Fibroblast of lung (primary cell): ENCODE measurements around the gene PCBD1. TPM values are rescaled to one million over a fixed set of nuclear protein-coding genes. Genes with fewer than 3 reads are reported as not detected.
A peak's percentile ranks its signal among the peaks of the same experiment; 100 is the strongest.

Experiments
- DNase-seq, 2 donors: peaks; one replicate each; pipeline versions ENCODE4 v3.0.0 to v3.0.0-alpha.2; 2010; ENCODE audit warnings: low read depth in 2 of 2
- H2AFZ ChIP-seq: 2 replicates; pipeline ENCODE4 v1.5.1; 2012; ENCODE audit warnings: low read length, control low read depth, inconsistent platforms
- H3K27ac ChIP-seq: 2 replicates; pipeline ENCODE4 v1.5.1; 2011; ENCODE audit warnings: low read length, control low read depth; ENCODE audit not compliant: insufficient read depth
- H3K27me3 ChIP-seq: 2 replicates; pipeline ENCODE4 v1.5.1; 2011; ENCODE audit warnings: mild to moderate bottlenecking, low read length; ENCODE audit not compliant: control insufficient read depth, insufficient read depth
- H3K36me3 ChIP-seq: 2 replicates; pipeline ENCODE4 v1.5.1; 2011; ENCODE audit warnings: low read length; ENCODE audit not compliant: control insufficient read depth, insufficient read depth
- H3K4me1 ChIP-seq: 2 replicates; pipeline ENCODE4 v1.5.1; 2011; ENCODE audit warnings: low read length; ENCODE audit not compliant: control insufficient read depth, insufficient read depth; ENCODE audit errors: extremely low read depth
- H3K4me2 ChIP-seq: 2 replicates; pipeline ENCODE4 v1.5.1; 2011; ENCODE audit warnings: low read length, control low read depth; ENCODE audit not compliant: insufficient read depth; ENCODE audit errors: extremely low read depth
- H3K4me3 ChIP-seq, 4 experiments: fragments of 200-600 bp in 1 of 4; sonication (generic) in 1 of 4; replicated peaks in 1 of 4; 2 replicates each; pipeline ENCODE4 v1.5.1; 2011 to 2016; ENCODE audit warnings: low read length in 4 of 4, low read depth in 3 of 4, mild to moderate bottlenecking in 3 of 4, control low read depth in 2 of 4, inconsistent platforms in 1 of 4, mixed read lengths in 1 of 4; ENCODE audit not compliant: insufficient read depth in 1 of 4; ENCODE audit errors: control extremely low read depth in 1 of 4
- H3K79me2 ChIP-seq: 2 replicates; pipeline ENCODE4 v1.5.1; 2012; ENCODE audit warnings: mild to moderate bottlenecking, low read length, inconsistent platforms; ENCODE audit not compliant: control insufficient read depth, insufficient read depth
- H3K9ac ChIP-seq: 2 replicates; pipeline ENCODE4 v1.5.1; 2011; ENCODE audit warnings: mild to moderate bottlenecking, low read length, control low read depth; ENCODE audit not compliant: insufficient read depth
- H3K9me3 ChIP-seq: 2 replicates; pipeline ENCODE4 v1.5.1; 2012; ENCODE audit warnings: low read depth, low read length; ENCODE audit not compliant: control insufficient read depth, insufficient read depth
- H4K20me1 ChIP-seq: 2 replicates; pipeline ENCODE4 v1.5.1; 2011; ENCODE audit warnings: low read length; ENCODE audit not compliant: control insufficient read depth, insufficient read depth; ENCODE audit errors: extremely low read depth
- EZH2 ChIP-seq: IDR thresholded peaks from 2 replicates; pipeline ENCODE4 v1.5.1; 2012; ENCODE audit warnings: low read length, control low read depth, mild to moderate bottlenecking; ENCODE audit errors: missing control alignments
- polyA plus RNA-seq, 2 donors: library from polyadenylated mRNA; depleted of rRNA in 1 of 2; stranded (reverse) in 1 of 2; unstranded in 1 of 2; fragments of >200 nt; gene quantifications; 2 replicates each; pipeline ENCODE4 v1.2.1, GENCODE V29; 2011 to 2012; ENCODE audit warnings: missing spikeins in 1 of 2
- total RNA-seq: library from RNA; depleted of rRNA; stranded (reverse); fragments of >200 nt; gene quantifications from 2 replicates; pipeline ENCODE4 v1.2.1, GENCODE V29; 2014
- TF ChIP-seq, protein P1 (sequence below), 2 donors: IDR thresholded peaks in 1 of 2; conservative IDR thresholded peaks in 1 of 2; 1 replicate in 1 of 2; 2 replicates in 1 of 2; pipeline ENCODE4 v1.5.1; 2011 to 2012; ENCODE audit warnings: low read length in 2 of 2, control low read depth in 1 of 2, inconsistent platforms in 1 of 2, low read depth in 1 of 2, mild to moderate bottlenecking in 1 of 2

PCBD1 gene
- total and polyA plus RNA-seq, 2 donors (not counting 1 experiment from before 2014, with no cell fraction given) = 31.2 to 46.6 TPM

GRCh38 chr10:70880077-70880534, 8.3 kb downstream of the PCBD1 start:
- Histone ChIP-seq H3K36me3 (peaks cover 2% of the 10 kb centered on the region), H3K4me1 (no peaks in the 10 kb centered on the region), H3K9me3 (no peaks in the 10 kb centered on the region), H3K27ac (no peak overlapping the region), H3K9ac (no peak overlapping the region), H2AFZ (no peak overlapping the region), H4K20me1 (no peaks in the 10 kb centered on the region), H3K4me3 (no peak overlapping the region), H3K79me2 (no peaks in the 10 kb centered on the region), H3K4me2 (no peak overlapping the region), H3K27me3 (no peaks in the 10 kb centered on the region)
- peak; percentile 64 to 83 for DNase-seq
- TF ChIP-seq, protein P1, sequence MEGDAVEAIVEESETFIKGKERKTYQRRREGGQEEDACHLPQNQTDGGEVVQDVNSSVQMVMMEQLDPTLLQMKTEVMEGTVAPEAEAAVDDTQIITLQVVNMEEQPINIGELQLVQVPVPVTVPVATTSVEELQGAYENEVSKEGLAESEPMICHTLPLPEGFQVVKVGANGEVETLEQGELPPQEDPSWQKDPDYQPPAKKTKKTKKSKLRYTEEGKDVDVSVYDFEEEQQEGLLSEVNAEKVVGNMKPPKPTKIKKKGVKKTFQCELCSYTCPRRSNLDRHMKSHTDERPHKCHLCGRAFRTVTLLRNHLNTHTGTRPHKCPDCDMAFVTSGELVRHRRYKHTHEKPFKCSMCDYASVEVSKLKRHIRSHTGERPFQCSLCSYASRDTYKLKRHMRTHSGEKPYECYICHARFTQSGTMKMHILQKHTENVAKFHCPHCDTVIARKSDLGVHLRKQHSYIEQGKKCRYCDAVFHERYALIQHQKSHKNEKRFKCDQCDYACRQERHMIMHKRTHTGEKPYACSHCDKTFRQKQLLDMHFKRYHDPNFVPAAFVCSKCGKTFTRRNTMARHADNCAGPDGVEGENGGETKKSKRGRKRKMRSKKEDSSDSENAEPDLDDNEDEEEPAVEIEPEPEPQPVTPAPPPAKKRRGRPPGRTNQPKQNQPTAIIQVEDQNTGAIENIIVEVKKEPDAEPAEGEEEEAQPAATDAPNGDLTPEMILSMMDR (conservative IDR thresholded peaks at IDR 0.05 in 1 of 2, IDR thresholded peaks at IDR 0.05 in 1 of 2; ENCODE audit: low read depth in 1 of 2, low read length in 2 of 2) = peak; percentile 88 to 90
- TF ChIP-seq EZH2 = no peak

- Histone ChIP-seq H3K27me3 (no peaks in the 10 kb centered on the region), H3K9me3 (no peaks in the 10 kb centered on the region), H2AFZ (no peak overlapping the region), H3K4me2 (no peak overlapping the region), H3K36me3 (peaks cover 2% of the 10 kb centered on the region), H3K9ac (no peak overlapping the region), H3K4me1 (no peaks in the 10 kb centered on the region), H4K20me1 (no peaks in the 10 kb centered on the region), H3K4me3 (no peak overlapping the region), H3K79me2 (no peaks in the 10 kb centered on the region), H3K27ac (no peak overlapping the region)
- DNase-seq = peak in 1 of 2 donors; percentile 39
- no peak for TF ChIP-seq EZH2
- TF ChIP-seq, protein P1 (conservative IDR thresholded peaks at IDR 0.05 in 1 of 2, IDR thresholded peaks at IDR 0.05 in 1 of 2; ENCODE audit: low read depth in 1 of 2, low read length in 2 of 2) = no peak
Observed at GRCh38 chr10:70879207-70879606, 9.2 kb downstream of the PCBD1 start.

DNA sequence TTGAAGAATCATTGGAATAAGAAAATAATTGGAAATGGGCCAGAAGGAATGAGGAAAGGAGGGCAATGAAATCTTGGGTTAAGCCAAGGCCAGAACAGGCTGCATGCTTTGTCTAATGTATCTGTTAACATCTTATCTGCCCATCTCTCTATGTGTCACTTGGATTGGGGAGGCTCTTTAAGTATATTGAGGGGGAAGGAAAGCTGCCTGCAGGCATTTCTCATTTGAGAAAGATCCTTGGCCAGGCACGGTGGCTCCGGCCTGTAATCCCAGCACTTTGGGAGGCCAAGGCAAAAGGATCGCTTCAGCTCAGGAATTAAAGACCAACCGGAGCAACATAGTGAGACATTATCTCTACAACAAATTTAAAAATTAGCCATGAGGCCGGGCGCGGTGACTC, 14.3 kb downstream of the PCBD1 start:
- Histone ChIP-seq H3K4me1 (no peaks in the 10 kb centered on the region), H3K27me3 (no peaks in the 10 kb centered on the region), H2AFZ (no peak overlapping the region), H3K79me2 (no peaks in the 10 kb centered on the region), H3K4me2 (no peak overlapping the region), H3K9ac (no peak overlapping the region), H3K4me3 (no peak overlapping the region), H3K27ac (no peak overlapping the region), H3K36me3 (no peaks in the 10 kb centered on the region), H3K9me3 (no peaks in the 10 kb centered on the region), H4K20me1 (no peaks in the 10 kb centered on the region)
- TF ChIP-seq, protein P1 (conservative IDR thresholded peaks at IDR 0.05 in 1 of 2, IDR thresholded peaks at IDR 0.05 in 1 of 2; ENCODE audit: low read depth in 1 of 2, low read length in 2 of 2) = no peak
- no peak for TF ChIP-seq EZH2
- no peak for DNase-seq
